ENCODE data around the gene MPRIP.
"Not testable (repeated sequence)": the region's sequence is repeated elsewhere in the genome, so short reads cannot be mapped to it uniquely, and the experiment has no call there.

GRCh38 chr17:17158506-17158905 lies 116.2 kb downstream of the MPRIP start:
- TF ChIP-seq CTCF (IDR thresholded peaks at IDR 0.05 in 8 of 11, conservative IDR thresholded peaks at IDR 0.05 in 3 of 11); POLR2A (IDR thresholded peaks at IDR 0.05); POLR2AphosphoS5 (IDR thresholded peaks at IDR 0.05): not testable (repeated sequence)
